DND-41 (cell line): ENCODE measurements around the gene EAPP.

Experiments used
- ATAC-seq: fragments of 200-7000 bp; cut with Tn5 transposase; 3 replicates; pipeline ENCODE4 v1.9.1; 2021; ENCODE audit warnings: low read depth; ENCODE audit not compliant: insufficient read depth
- DNase-seq: peaks from one replicate; pipeline ENCODE4 v3.0.0-alpha.2; 2020
- H2AFZ ChIP-seq: 2 replicates; pipeline ENCODE4 v1.6.0; 2012; ENCODE audit warnings: low read depth, low read length
- H3K27ac ChIP-seq: 2 replicates; pipeline ENCODE4 v1.5.1; 2012; ENCODE audit warnings: low read length, inconsistent platforms
- H3K27me3 ChIP-seq: fragments of 200-600 bp; sonication (generic); 2 replicates; pipeline ENCODE4 v1.6.0; 2012; ENCODE audit warnings: low read length, mild to moderate bottlenecking, inconsistent platforms; ENCODE audit not compliant: insufficient read depth, poor library complexity
- H3K36me3 ChIP-seq: 2 replicates; pipeline ENCODE4 v1.5.1; 2012; ENCODE audit warnings: low read length, inconsistent platforms; ENCODE audit not compliant: insufficient read depth
- H3K4me1 ChIP-seq: 2 replicates; pipeline ENCODE4 v1.5.1; 2012; ENCODE audit warnings: mild to moderate bottlenecking, low read length; ENCODE audit not compliant: insufficient read depth
- H3K4me2 ChIP-seq: 2 replicates; pipeline ENCODE4 v1.6.0; 2012; ENCODE audit warnings: mild to moderate bottlenecking, moderate library complexity, low read length, inconsistent platforms; ENCODE audit not compliant: insufficient read depth
- H3K4me3 ChIP-seq, 2 experiments: fragments of 200-600 bp in 1 of 2; shearing (Covaris generic) in 1 of 2; 2 replicates each; pipeline ENCODE4 v1.5.1; 2012 to 2016; ENCODE audit warnings: inconsistent platforms in 2 of 2, low read length in 2 of 2, mild to moderate bottlenecking in 2 of 2, low read depth in 1 of 2, moderate library complexity in 1 of 2
- H3K79me2 ChIP-seq: 2 replicates; pipeline ENCODE4 v1.6.0; 2012; ENCODE audit warnings: low read length, inconsistent platforms; ENCODE audit not compliant: insufficient read depth
- H3K9ac ChIP-seq: 2 replicates; pipeline ENCODE4 v1.6.0; 2012; ENCODE audit warnings: low read depth, mild to moderate bottlenecking, inconsistent platforms, low read length, moderate library complexity
- H3K9me3 ChIP-seq: 2 replicates; pipeline ENCODE4 v1.5.1; 2012; ENCODE audit warnings: low read length, moderate library complexity, mild to moderate bottlenecking, inconsistent platforms; ENCODE audit not compliant: insufficient read depth, severe bottlenecking
- H4K20me1 ChIP-seq: 2 replicates; pipeline ENCODE4 v1.6.0; 2012; ENCODE audit warnings: low read length; ENCODE audit not compliant: insufficient read depth
- EZH2 ChIP-seq: IDR thresholded peaks from 3 replicates; pipeline ENCODE4 v1.6.1; 2012; ENCODE audit warnings: borderline replicate concordance, low read depth, mild to moderate bottlenecking, moderate library complexity, low read length, inconsistent platforms; ENCODE audit not compliant: severe bottlenecking
- TF ChIP-seq, protein P1 (sequence below): IDR thresholded peaks from 2 replicates; pipeline ENCODE4 v1.5.1; 2012; ENCODE audit warnings: borderline replicate concordance, low read length, moderate library complexity, mild to moderate bottlenecking; ENCODE audit not compliant: poor library complexity, severe bottlenecking; ENCODE audit errors: extremely low read depth

Gene EAPP

DNA sequence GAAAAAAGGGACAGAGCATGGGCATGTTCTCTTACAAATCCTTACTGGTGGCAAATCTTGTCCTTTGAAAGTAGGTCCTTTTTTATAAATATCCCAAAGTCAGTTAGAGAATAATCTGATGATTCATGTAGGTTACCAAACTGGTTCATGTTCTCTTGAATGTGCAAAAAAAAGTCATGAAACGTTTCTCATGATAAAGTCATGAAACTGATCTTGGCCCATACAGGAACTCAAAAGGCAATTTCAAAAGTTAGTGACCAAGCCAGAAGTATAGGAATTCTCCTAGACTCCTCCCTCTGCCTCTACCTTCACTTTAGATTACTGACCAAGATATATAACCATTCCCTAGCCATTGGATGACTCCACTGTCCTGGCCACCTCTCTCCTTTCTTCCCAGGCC lies 50.2 kb downstream of the EAPP start:
- Histone ChIP-seq H3K36me3 (no peaks in the 10 kb centered on the region), H4K20me1 (no peaks in the 10 kb centered on the region), H3K27ac (no peak overlapping the region), H3K9ac (no peak overlapping the region), H3K9me3 (no peaks in the 10 kb centered on the region), H3K79me2 (no peaks in the 10 kb centered on the region), H2AFZ (no peak overlapping the region), H3K4me3 (no peak overlapping the region), H3K4me2 (no peak overlapping the region), H3K27me3 (no peaks in the 10 kb centered on the region), H3K4me1 (no peaks in the 10 kb centered on the region)
- no peak for ATAC-seq
- TF ChIP-seq EZH2 = no peak
- TF ChIP-seq, protein P1, sequence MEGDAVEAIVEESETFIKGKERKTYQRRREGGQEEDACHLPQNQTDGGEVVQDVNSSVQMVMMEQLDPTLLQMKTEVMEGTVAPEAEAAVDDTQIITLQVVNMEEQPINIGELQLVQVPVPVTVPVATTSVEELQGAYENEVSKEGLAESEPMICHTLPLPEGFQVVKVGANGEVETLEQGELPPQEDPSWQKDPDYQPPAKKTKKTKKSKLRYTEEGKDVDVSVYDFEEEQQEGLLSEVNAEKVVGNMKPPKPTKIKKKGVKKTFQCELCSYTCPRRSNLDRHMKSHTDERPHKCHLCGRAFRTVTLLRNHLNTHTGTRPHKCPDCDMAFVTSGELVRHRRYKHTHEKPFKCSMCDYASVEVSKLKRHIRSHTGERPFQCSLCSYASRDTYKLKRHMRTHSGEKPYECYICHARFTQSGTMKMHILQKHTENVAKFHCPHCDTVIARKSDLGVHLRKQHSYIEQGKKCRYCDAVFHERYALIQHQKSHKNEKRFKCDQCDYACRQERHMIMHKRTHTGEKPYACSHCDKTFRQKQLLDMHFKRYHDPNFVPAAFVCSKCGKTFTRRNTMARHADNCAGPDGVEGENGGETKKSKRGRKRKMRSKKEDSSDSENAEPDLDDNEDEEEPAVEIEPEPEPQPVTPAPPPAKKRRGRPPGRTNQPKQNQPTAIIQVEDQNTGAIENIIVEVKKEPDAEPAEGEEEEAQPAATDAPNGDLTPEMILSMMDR = no peak
- no peak for DNase-seq

GRCh38 chr14:34488528-34488927 lies 51.0 kb downstream of the EAPP start:
- no peak overlapping the region for H3K4me2 ChIP-seq
- no peaks in the 10 kb centered on the region for H3K79me2 ChIP-seq
- no peaks in the 10 kb centered on the region for H3K9me3 ChIP-seq
- TF ChIP-seq, protein P1 = no peak
- TF ChIP-seq EZH2 = no peak
- no peaks in the 10 kb centered on the region for H3K27me3 ChIP-seq
- no peaks in the 10 kb centered on the region for H4K20me1 ChIP-seq
- no peaks in the 10 kb centered on the region for H3K36me3 ChIP-seq
- no peaks in the 10 kb centered on the region for H3K4me1 ChIP-seq
- H2AFZ ChIP-seq = no peak overlapping the region
- DNase-seq (no peak), ATAC-seq (no peak)
- no peak overlapping the region for H3K27ac ChIP-seq
- no peak overlapping the region for H3K9ac ChIP-seq
- H3K4me3 ChIP-seq = no peak overlapping the region

DNA sequence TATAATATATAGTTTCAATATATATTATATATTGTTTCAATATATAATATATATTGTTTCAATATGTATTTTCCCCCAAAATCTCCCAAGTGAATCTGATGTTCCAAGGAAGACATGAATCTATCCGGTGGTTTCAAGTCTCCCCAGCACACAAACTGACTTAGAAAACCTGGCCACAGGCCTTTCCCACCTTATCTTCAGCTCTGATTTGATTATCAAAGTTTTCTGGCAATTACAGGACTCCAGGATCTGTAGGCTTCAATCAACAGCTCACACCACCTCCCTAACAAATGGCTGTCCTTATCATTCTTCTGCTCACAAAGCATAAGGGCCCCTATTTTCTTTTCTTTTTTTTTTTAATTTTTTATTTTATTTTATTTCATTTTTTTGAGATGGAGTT lies 54.8 kb downstream of the EAPP start:
- Histone ChIP-seq H3K4me2 (no peak overlapping the region), H3K27ac (no peak overlapping the region), H3K79me2 (no peaks in the 10 kb centered on the region), H3K36me3 (no peaks in the 10 kb centered on the region), H3K4me1 (no peaks in the 10 kb centered on the region), H3K27me3 (no peaks in the 10 kb centered on the region), H3K9ac (no peak overlapping the region), H3K9me3 (no peaks in the 10 kb centered on the region), H3K4me3 (no peak overlapping the region), H4K20me1 (no peaks in the 10 kb centered on the region), H2AFZ (no peak overlapping the region)
- TF ChIP-seq, protein P1 = no peak
- no peak for TF ChIP-seq EZH2
- DNase-seq = no peak
- ATAC-seq = no peak

- Histone ChIP-seq H3K27me3 (no peaks in the 10 kb centered on the region), H3K27ac (no peak overlapping the region), H3K4me1 (no peaks in the 10 kb centered on the region), H3K79me2 (no peaks in the 10 kb centered on the region), H3K9me3 (no peaks in the 10 kb centered on the region), H3K4me3 (no peak overlapping the region), H4K20me1 (no peaks in the 10 kb centered on the region), H3K4me2 (no peak overlapping the region), H2AFZ (no peak overlapping the region), H3K36me3 (no peaks in the 10 kb centered on the region), H3K9ac (no peak overlapping the region)
- ATAC-seq = no peak
- no peak for DNase-seq
- TF ChIP-seq, protein P1 = no peak
- TF ChIP-seq EZH2 = no peak
These were observed 57.0 kb downstream of the EAPP start for GRCh38 chr14:34482463-34482862.
